HG03354 (cell line): ENCODE data around the gene USP47.
A peak's percentile ranks its signal among the peaks of the same experiment; 100 is the strongest.

Source experiments
- ATAC-seq: cut with Tn5 transposase; IDR thresholded peaks from one replicate; pipeline ENCODE4 v1.9.1; 2021; ENCODE audit warnings: mild to moderate bottlenecking; ENCODE audit not compliant: unreplicated experiment, poor library complexity, severe bottlenecking

The USP47 gene

GRCh38 chr11:11860103-11860979 lies 18.6 kb downstream of the USP47 start:
- no peak for ATAC-seq

GRCh38 chr11:11862999-11863398 lies 21.2 kb downstream of the USP47 start:
- ATAC-seq, result no peak

- ATAC-seq, result no peak
Measured at GRCh38 chr11:11864332-11864731, 22.6 kb downstream of the USP47 start.

- ATAC-seq, result no peak
Measured at GRCh38 chr11:11864803-11865202, 23.0 kb downstream of the USP47 start.

- ATAC-seq, result no peak
Measured at GRCh38 chr11:11865449-11865848, 23.7 kb downstream of the USP47 start.

- no peak for ATAC-seq
Measured at GRCh38 chr11:11866203-11866602, 24.4 kb downstream of the USP47 start.

- no peak for ATAC-seq
Measured at GRCh38 chr11:11867720-11868119, 25.9 kb downstream of the USP47 start.

- ATAC-seq, result no peak
Measured at GRCh38 chr11:11871991-11872401, 30.2 kb downstream of the USP47 start.

- no peak for ATAC-seq
Measured at GRCh38 chr11:11876458-11876857, 34.7 kb downstream of the USP47 start.

GRCh38 chr11:11880179-11880578 lies 38.4 kb downstream of the USP47 start:
- ATAC-seq, result no peak

GRCh38 chr11:11882539-11882938 lies 40.8 kb downstream of the USP47 start:
- no peak for ATAC-seq

- no peak for ATAC-seq
Measured at GRCh38 chr11:11884351-11884750, 42.6 kb downstream of the USP47 start.

- peak; percentile 96 for ATAC-seq
Measured at GRCh38 chr11:11884774-11885481, 43.2 kb downstream of the USP47 start.

- no peak for ATAC-seq
Measured at GRCh38 chr11:11894486-11894885, 52.7 kb downstream of the USP47 start.

GRCh38 chr11:11895672-11896071 lies 53.9 kb downstream of the USP47 start:
- no peak for ATAC-seq

- no peak for ATAC-seq
Measured at GRCh38 chr11:11898648-11899047, 56.9 kb downstream of the USP47 start.

GRCh38 chr11:11899401-11899800 lies 57.6 kb downstream of the USP47 start:
- ATAC-seq, result no peak

- ATAC-seq, result no peak
Measured at GRCh38 chr11:11901929-11902328, 60.2 kb downstream of the USP47 start.

GRCh38 chr11:11909727-11910126 lies 68.0 kb downstream of the USP47 start:
- ATAC-seq, result no peak

- ATAC-seq, result no peak
Measured at GRCh38 chr11:11910541-11910940, 68.8 kb downstream of the USP47 start.

GRCh38 chr11:11913395-11913794 lies 71.6 kb downstream of the USP47 start:
- ATAC-seq, result no peak
